WTC11 (cell line): ENCODE data around the gene FAM20B. TPM values are rescaled to one million over a fixed set of nuclear protein-coding genes. Genes with fewer than 3 reads are reported as not detected.

ENCODE experiments used
- ATAC-seq: fragments of 200-7000 bp; cut with Tn5 transposase; 2 replicates; pipeline ENCODE4 v1.10.0; 2021; ENCODE audit warnings: mild to moderate bottlenecking, moderate library complexity
- CTCF ChIA-PET: fragments of 300-600 bp; sonication (Branson Sonifier 250); formaldehyde crosslinking; loops from one replicate; lab custom pipeline; 2021; ENCODE audit warnings: antibody characterized with exemption; lab: Charles Lee
- POLR2A ChIA-PET: fragments of 350-600 bp; sonication (Branson Sonifier 250); formaldehyde crosslinking; loops from one replicate; lab custom pipeline; 2021; ENCODE audit warnings: antibody characterized with exemption; lab: Charles Lee
- DNase-seq: peaks from one replicate; pipeline ENCODE4 v3.0.0; 2021; ENCODE audit warnings: low spot score
- H3K27ac Mint-ChIP-seq: 2 replicates; pipeline ENCODE4 v1.8.0; 2021; ENCODE audit warnings: mixed read lengths
- H3K27me3 Mint-ChIP-seq: 2 replicates; pipeline ENCODE4 v1.8.0; 2021; ENCODE audit warnings: low read depth, mild to moderate bottlenecking, moderate library complexity, mixed read lengths
- H3K36me3 Mint-ChIP-seq: 2 replicates; pipeline ENCODE4 v1.8.0; 2021; ENCODE audit warnings: mixed read lengths
- H3K4me1 Mint-ChIP-seq: 2 replicates; pipeline ENCODE4 v1.8.0; 2022; ENCODE audit warnings: mixed read lengths
- H3K4me3 Mint-ChIP-seq: 2 replicates; pipeline ENCODE4 v1.8.0; 2021; ENCODE audit warnings: mild to moderate bottlenecking, moderate library complexity, mixed read lengths
- H3K9me3 Mint-ChIP-seq: 2 replicates; pipeline ENCODE4 v1.8.0; 2021; ENCODE audit warnings: mixed read lengths
- ATF6 ChIP-seq: sonication (generic); formaldehyde crosslinking; IDR thresholded peaks from 2 replicates; pipeline ENCODE4 v1.8.1; 2023; ENCODE audit warnings: mild to moderate bottlenecking, missing genetic modification reagents
- CREM ChIP-seq: sonication (generic); formaldehyde crosslinking; IDR thresholded peaks from 2 replicates; pipeline ENCODE4 v1.8.1; 2022; ENCODE audit warnings: mild to moderate bottlenecking, missing genetic modification reagents, moderate library complexity
- FOXJ3 ChIP-seq: sonication (generic); formaldehyde crosslinking; IDR thresholded peaks from 2 replicates; pipeline ENCODE4 v1.9.0; 2021; ENCODE audit warnings: missing genetic modification reagents, mild to moderate bottlenecking, borderline replicate concordance
- GABPB1 ChIP-seq: sonication (generic); formaldehyde crosslinking; IDR thresholded peaks from 2 replicates; pipeline ENCODE4 v1.8.1; 2023; ENCODE audit warnings: mild to moderate bottlenecking, missing genetic modification reagents
- MAX ChIP-seq: sonication (generic); formaldehyde crosslinking; IDR thresholded peaks from 2 replicates; pipeline ENCODE4 v1.8.0; 2022; ENCODE audit warnings: mild to moderate bottlenecking, missing genetic modification reagents
- MXD4 ChIP-seq: fragments of 250-450 bp; sonication (Bioruptor Pico); IDR thresholded peaks from 2 replicates; pipeline ENCODE4 v1.8.0; 2021; ENCODE audit warnings: mild to moderate bottlenecking, moderate library complexity, borderline replicate concordance
- SP1 ChIP-seq: sonication (generic); formaldehyde crosslinking; conservative IDR thresholded peaks from 2 replicates; pipeline ENCODE4 v1.8.1; 2022; ENCODE audit warnings: missing genetic modification reagents
- STAT6 ChIP-seq: sonication (generic); formaldehyde crosslinking; conservative IDR thresholded peaks from 2 replicates; pipeline ENCODE4 v1.8.1; 2023; ENCODE audit warnings: mild to moderate bottlenecking, low read depth, missing genetic modification reagents, moderate library complexity
- TCF7 ChIP-seq: sonication (generic); formaldehyde crosslinking; IDR thresholded peaks from 2 replicates; pipeline ENCODE4 v1.8.0; 2022; ENCODE audit warnings: mild to moderate bottlenecking, low read depth, missing genetic modification reagents, moderate library complexity
- TEAD4 ChIP-seq: sonication (generic); formaldehyde crosslinking; IDR thresholded peaks from 2 replicates; pipeline ENCODE4 v1.8.0; 2022; ENCODE audit warnings: mild to moderate bottlenecking, missing genetic modification reagents
- TP53 ChIP-seq: sonication (generic); formaldehyde crosslinking; IDR thresholded peaks from 2 replicates; pipeline ENCODE4 v1.8.1; 2023; ENCODE audit warnings: mild to moderate bottlenecking, missing genetic modification reagents
- ZBTB21 ChIP-seq: sonication (generic); formaldehyde crosslinking; IDR thresholded peaks from 2 replicates; pipeline ENCODE4 v1.8.1; 2023; ENCODE audit warnings: mild to moderate bottlenecking, missing genetic modification reagents, borderline replicate concordance
- ZMAT4 ChIP-seq: fragments of 250-450 bp; sonication (Bioruptor Pico); IDR thresholded peaks from 2 replicates; pipeline ENCODE4 v1.9.0; 2021; ENCODE audit warnings: mild to moderate bottlenecking
- total RNA-seq: library from RNA; stranded (reverse); gene quantifications from 3 replicates; pipeline ENCODE4 v1.2.3, GENCODE V29; 2021
- TF ChIP-seq, protein P1 (sequence below): sonication (generic); formaldehyde crosslinking; IDR thresholded peaks from 2 replicates; pipeline ENCODE4 v1.8.0; 2023; ENCODE audit warnings: missing genetic modification reagents, mild to moderate bottlenecking, borderline replicate concordance
- TF ChIP-seq, protein P2 (sequence below): sonication (generic); formaldehyde crosslinking; IDR thresholded peaks from 2 replicates; pipeline ENCODE4 v1.8.0; 2022; ENCODE audit warnings: missing genetic modification reagents
- TF ChIP-seq, protein P3 (sequence below): fragments of 250-450 bp; sonication (Bioruptor Pico); IDR thresholded peaks from 2 replicates; pipeline ENCODE4 v2.1.2; 2022; ENCODE audit warnings: mild to moderate bottlenecking, moderate library complexity

The FAM20B gene
- total RNA-seq, 1 experiment from 2014 or later: 36.1 TPM

DNA sequence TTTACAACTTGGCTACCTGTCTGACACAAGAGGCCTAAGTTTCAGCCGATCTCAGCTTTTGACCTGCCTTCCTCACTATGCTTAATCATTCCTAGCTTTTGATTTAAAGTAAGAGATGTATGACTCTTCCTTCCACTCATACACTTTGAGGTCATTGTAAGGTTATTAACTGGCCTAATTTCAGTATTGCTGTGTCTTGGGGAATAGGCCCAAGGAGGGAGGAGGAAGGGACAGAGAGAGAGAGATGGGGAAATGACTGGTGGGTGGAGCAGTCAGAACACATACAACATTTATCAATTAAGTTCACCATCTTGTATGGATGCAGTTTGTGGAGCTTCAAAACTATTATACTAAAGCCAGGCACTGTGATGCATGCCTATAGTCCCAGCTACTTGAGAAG lies 28.3 kb upstream of the FAM20B start (continued):
- TF ChIP-seq, protein P1, sequence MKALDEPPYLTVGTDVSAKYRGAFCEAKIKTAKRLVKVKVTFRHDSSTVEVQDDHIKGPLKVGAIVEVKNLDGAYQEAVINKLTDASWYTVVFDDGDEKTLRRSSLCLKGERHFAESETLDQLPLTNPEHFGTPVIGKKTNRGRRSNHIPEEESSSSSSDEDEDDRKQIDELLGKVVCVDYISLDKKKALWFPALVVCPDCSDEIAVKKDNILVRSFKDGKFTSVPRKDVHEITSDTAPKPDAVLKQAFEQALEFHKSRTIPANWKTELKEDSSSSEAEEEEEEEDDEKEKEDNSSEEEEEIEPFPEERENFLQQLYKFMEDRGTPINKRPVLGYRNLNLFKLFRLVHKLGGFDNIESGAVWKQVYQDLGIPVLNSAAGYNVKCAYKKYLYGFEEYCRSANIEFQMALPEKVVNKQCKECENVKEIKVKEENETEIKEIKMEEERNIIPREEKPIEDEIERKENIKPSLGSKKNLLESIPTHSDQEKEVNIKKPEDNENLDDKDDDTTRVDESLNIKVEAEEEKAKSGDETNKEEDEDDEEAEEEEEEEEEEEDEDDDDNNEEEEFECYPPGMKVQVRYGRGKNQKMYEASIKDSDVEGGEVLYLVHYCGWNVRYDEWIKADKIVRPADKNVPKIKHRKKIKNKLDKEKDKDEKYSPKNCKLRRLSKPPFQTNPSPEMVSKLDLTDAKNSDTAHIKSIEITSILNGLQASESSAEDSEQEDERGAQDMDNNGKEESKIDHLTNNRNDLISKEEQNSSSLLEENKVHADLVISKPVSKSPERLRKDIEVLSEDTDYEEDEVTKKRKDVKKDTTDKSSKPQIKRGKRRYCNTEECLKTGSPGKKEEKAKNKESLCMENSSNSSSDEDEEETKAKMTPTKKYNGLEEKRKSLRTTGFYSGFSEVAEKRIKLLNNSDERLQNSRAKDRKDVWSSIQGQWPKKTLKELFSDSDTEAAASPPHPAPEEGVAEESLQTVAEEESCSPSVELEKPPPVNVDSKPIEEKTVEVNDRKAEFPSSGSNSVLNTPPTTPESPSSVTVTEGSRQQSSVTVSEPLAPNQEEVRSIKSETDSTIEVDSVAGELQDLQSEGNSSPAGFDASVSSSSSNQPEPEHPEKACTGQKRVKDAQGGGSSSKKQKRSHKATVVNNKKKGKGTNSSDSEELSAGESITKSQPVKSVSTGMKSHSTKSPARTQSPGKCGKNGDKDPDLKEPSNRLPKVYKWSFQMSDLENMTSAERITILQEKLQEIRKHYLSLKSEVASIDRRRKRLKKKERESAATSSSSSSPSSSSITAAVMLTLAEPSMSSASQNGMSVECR: no peak
- no peak for TF ChIP-seq TEAD4 (CRISPR knock-in tag)

- ATAC-seq: no peak
- TF ChIP-seq MAX: no peak
- no peak for TF ChIP-seq SP1 (CRISPR knock-in tag)
- TF ChIP-seq CREM (CRISPR knock-in tag): no peak
- TF ChIP-seq ZMAT4 (CRISPR knock-in tag): no peak
- no peak for TF ChIP-seq GABPB1 (CRISPR knock-in tag)
- TF ChIP-seq, protein P2, sequence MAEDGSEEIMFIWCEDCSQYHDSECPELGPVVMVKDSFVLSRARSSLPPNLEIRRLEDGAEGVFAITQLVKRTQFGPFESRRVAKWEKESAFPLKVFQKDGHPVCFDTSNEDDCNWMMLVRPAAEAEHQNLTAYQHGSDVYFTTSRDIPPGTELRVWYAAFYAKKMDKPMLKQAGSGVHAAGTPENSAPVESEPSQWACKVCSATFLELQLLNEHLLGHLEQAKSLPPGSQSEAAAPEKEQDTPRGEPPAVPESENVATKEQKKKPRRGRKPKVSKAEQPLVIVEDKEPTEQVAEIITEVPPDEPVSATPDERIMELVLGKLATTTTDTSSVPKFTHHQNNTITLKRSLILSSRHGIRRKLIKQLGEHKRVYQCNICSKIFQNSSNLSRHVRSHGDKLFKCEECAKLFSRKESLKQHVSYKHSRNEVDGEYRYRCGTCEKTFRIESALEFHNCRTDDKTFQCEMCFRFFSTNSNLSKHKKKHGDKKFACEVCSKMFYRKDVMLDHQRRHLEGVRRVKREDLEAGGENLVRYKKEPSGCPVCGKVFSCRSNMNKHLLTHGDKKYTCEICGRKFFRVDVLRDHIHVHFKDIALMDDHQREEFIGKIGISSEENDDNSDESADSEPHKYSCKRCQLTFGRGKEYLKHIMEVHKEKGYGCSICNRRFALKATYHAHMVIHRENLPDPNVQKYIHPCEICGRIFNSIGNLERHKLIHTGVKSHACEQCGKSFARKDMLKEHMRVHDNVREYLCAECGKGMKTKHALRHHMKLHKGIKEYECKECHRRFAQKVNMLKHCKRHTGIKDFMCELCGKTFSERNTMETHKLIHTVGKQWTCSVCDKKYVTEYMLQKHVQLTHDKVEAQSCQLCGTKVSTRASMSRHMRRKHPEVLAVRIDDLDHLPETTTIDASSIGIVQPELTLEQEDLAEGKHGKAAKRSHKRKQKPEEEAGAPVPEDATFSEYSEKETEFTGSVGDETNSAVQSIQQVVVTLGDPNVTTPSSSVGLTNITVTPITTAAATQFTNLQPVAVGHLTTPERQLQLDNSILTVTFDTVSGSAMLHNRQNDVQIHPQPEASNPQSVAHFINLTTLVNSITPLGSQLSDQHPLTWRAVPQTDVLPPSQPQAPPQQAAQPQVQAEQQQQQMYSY (CRISPR knock-in tag): no peak
- no peak for TF ChIP-seq FOXJ3
- TF ChIP-seq TP53 (CRISPR knock-in tag): no peak
- POLR2A ChIA-PET: no interaction called here
- Mint-ChIP-seq H3K9me3 (peaks cover 23% of the 10 kb centered on the region), H3K36me3 (peaks cover 16% of the 10 kb centered on the region), H3K4me1 (peaks cover 7% of the 10 kb centered on the region), H3K27me3 (no peaks in the 10 kb centered on the region), H3K27ac (no peak overlapping the region), H3K4me3 (no peak overlapping the region)
- CTCF ChIA-PET: no interaction called here
- DNase-seq: no peak
Observed at GRCh38 chr1:178998295-178998694, 27.4 kb upstream of the FAM20B start.

GRCh38 chr1:178999061-178999460 lies 26.6 kb upstream of the FAM20B start:
- Mint-ChIP-seq H3K4me3 (no peak overlapping the region), H3K27ac (no peak overlapping the region), H3K36me3 (peaks cover 11% of the 10 kb centered on the region), H3K4me1 (peaks cover 10% of the 10 kb centered on the region), H3K9me3 (peaks cover 18% of the 10 kb centered on the region), H3K27me3 (no peaks in the 10 kb centered on the region)
- ATAC-seq: no peak
- no peak for DNase-seq
- CTCF ChIA-PET: no interaction called here
- POLR2A ChIA-PET: no interaction called here
- TF ChIP-seq TCF7 (CRISPR knock-in tag) (no peak), MXD4 (no peak), STAT6 (CRISPR knock-in tag) (no peak), ZBTB21 (CRISPR knock-in tag) (no peak), ATF6 (CRISPR knock-in tag) (no peak)
- TF ChIP-seq, protein P3, sequence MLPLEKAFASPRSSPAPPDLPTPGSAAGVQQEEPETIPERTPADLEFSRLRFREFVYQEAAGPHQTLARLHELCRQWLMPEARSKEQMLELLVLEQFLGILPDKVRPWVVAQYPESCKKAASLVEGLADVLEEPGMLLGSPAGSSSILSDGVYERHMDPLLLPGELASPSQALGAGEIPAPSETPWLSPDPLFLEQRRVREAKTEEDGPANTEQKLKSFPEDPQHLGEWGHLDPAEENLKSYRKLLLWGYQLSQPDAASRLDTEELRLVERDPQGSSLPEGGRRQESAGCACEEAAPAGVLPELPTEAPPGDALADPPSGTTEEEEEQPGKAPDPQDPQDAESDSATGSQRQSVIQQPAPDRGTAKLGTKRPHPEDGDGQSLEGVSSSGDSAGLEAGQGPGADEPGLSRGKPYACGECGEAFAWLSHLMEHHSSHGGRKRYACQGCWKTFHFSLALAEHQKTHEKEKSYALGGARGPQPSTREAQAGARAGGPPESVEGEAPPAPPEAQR (CRISPR knock-in tag): no peak
